H9 (cell line): Measurements from ENCODE around the gene ARHGAP22. TPM values are rescaled to one million over a fixed set of nuclear protein-coding genes. Genes with fewer than 3 reads are reported as not detected.

Source experiments
- DNase-seq: peaks from one replicate; pipeline ENCODE4 v3.0.0-alpha.2; 2017
- H2AFZ ChIP-seq: one replicate; pipeline ENCODE4 v1.6.1; 2013; ENCODE audit warnings: mild to moderate bottlenecking, low read length, control low read depth, moderate library complexity
- H2AK5ac ChIP-seq: 2 replicates; pipeline ENCODE4 v1.6.1; 2013; ENCODE audit warnings: low read length, control low read depth, mixed read lengths; ENCODE audit not compliant: insufficient read length
- H2BK120ac ChIP-seq: one replicate; pipeline ENCODE4 v1.6.1; 2013; ENCODE audit warnings: low read depth, mild to moderate bottlenecking, low read length, control low read depth, inconsistent platforms; ENCODE audit not compliant: poor library complexity, severe bottlenecking
- H2BK12ac ChIP-seq: 2 replicates; pipeline ENCODE4 v1.6.1; 2013; ENCODE audit warnings: low read length, control low read depth, mixed read lengths, low read depth; ENCODE audit not compliant: insufficient read length
- H2BK15ac ChIP-seq: 2 replicates; pipeline ENCODE4 v1.6.1; 2013; ENCODE audit warnings: low read depth, low read length, control low read depth
- H2BK20ac ChIP-seq: one replicate; pipeline ENCODE4 v1.6.1; 2013; ENCODE audit warnings: low read depth, mild to moderate bottlenecking, low read length, control low read depth, inconsistent platforms; ENCODE audit not compliant: poor library complexity, severe bottlenecking
- H2BK5ac ChIP-seq: 2 replicates; pipeline ENCODE4 v1.6.1; 2013; ENCODE audit warnings: low read length, control low read depth, mixed read lengths; ENCODE audit not compliant: insufficient read length
- H3K14ac ChIP-seq: 2 replicates; pipeline ENCODE4 v1.6.1; 2013; ENCODE audit warnings: low read length, control low read depth; ENCODE audit not compliant: insufficient read depth
- H3K18ac ChIP-seq: 2 replicates; pipeline ENCODE4 v1.6.1; 2013; ENCODE audit warnings: low read depth, mild to moderate bottlenecking, mixed read lengths, low read length, control low read depth; ENCODE audit not compliant: insufficient read length
- H3K23ac ChIP-seq: 2 replicates; pipeline ENCODE4 v1.6.1; 2013; ENCODE audit warnings: low read length, control low read depth, mixed read lengths, low read depth; ENCODE audit not compliant: insufficient read length
- H3K23me2 ChIP-seq: 2 replicates; pipeline ENCODE4 v1.6.1; 2013; ENCODE audit warnings: low read depth, mild to moderate bottlenecking, mixed read lengths, low read length, control low read depth; ENCODE audit not compliant: insufficient read length, poor library complexity, severe bottlenecking
- H3K27ac ChIP-seq: 2 replicates; pipeline ENCODE4 v1.5.1; 2013; ENCODE audit warnings: low read length, control low read depth, mixed read lengths, low read depth; ENCODE audit not compliant: insufficient read length
- H3K27me3 ChIP-seq: 2 replicates; pipeline ENCODE4 v1.6.1; 2013; ENCODE audit warnings: low read length, control low read depth, inconsistent platforms; ENCODE audit not compliant: insufficient read depth
- H3K4ac ChIP-seq: 2 replicates; pipeline ENCODE4 v1.6.1; 2013; ENCODE audit warnings: low read depth, mild to moderate bottlenecking, control low read depth, inconsistent platforms, low read length, moderate library complexity
- H3K4me1 ChIP-seq: 2 replicates; pipeline ENCODE4 v1.6.1; 2013; ENCODE audit warnings: low read length, control low read depth, inconsistent platforms; ENCODE audit not compliant: insufficient read depth
- H3K4me2 ChIP-seq: 2 replicates; pipeline ENCODE4 v1.6.1; 2013; ENCODE audit warnings: low read length, control low read depth, mixed read lengths; ENCODE audit not compliant: insufficient read length, insufficient read depth
- H3K56ac ChIP-seq: 2 replicates; pipeline ENCODE4 v1.6.1; 2013; ENCODE audit warnings: low read depth, mild to moderate bottlenecking, mixed read lengths, low read length, control low read depth; ENCODE audit not compliant: insufficient read length
- H3K79me1 ChIP-seq: 2 replicates; pipeline ENCODE4 v1.6.1; 2013; ENCODE audit warnings: low read depth, mild to moderate bottlenecking, moderate library complexity, low read length, control low read depth, inconsistent platforms; ENCODE audit not compliant: insufficient read depth, poor library complexity, severe bottlenecking
- H3K79me2 ChIP-seq: 2 replicates; pipeline ENCODE4 v1.6.1; 2013; ENCODE audit warnings: low read length, control low read depth, inconsistent platforms; ENCODE audit not compliant: insufficient read depth
- H3K9ac ChIP-seq: 2 replicates; pipeline ENCODE4 v1.6.1; 2013; ENCODE audit warnings: low read length, control low read depth, mixed read lengths; ENCODE audit not compliant: insufficient read length; ENCODE audit errors: extremely low read depth
- H3K9me3 ChIP-seq: one replicate; pipeline ENCODE4 v1.6.1; 2013; ENCODE audit warnings: low read depth, low read length, inconsistent platforms; ENCODE audit not compliant: control insufficient read depth
- H3T11ph ChIP-seq: one replicate; pipeline ENCODE4 v1.6.1; 2013; ENCODE audit warnings: mild to moderate bottlenecking, low read length, control low read depth, inconsistent platforms
- H4K20me1 ChIP-seq: one replicate; pipeline ENCODE4 v1.6.1; 2013; ENCODE audit not compliant: control insufficient read depth, insufficient read length, insufficient read depth
- H4K5ac ChIP-seq: 2 replicates; pipeline ENCODE4 v1.6.1; 2013; ENCODE audit warnings: low read depth, mild to moderate bottlenecking, mixed read lengths, low read length, control low read depth; ENCODE audit not compliant: insufficient read length
- H4K8ac ChIP-seq: replicated peaks from 2 replicates; pipeline ENCODE4 v1.6.1; 2013; ENCODE audit warnings: low read length, control low read depth, mixed read lengths, low read depth; ENCODE audit not compliant: insufficient read length
- H4K91ac ChIP-seq: 2 replicates; pipeline ENCODE4 v1.6.1; 2013; ENCODE audit warnings: low read depth, mild to moderate bottlenecking, moderate library complexity, mixed read lengths, low read length, control low read depth; ENCODE audit not compliant: insufficient read length
- H3K27ac Mint-ChIP-seq, 3 experiments: 2 replicates in 2 of 3; 3 replicates in 1 of 3; pipeline ENCODE4 v1.8.0; 2020 to 2021; ENCODE audit warnings: mixed read lengths in 3 of 3, mild to moderate bottlenecking in 1 of 3, moderate library complexity in 1 of 3
- H3K27me3 Mint-ChIP-seq: 2 replicates; pipeline ENCODE4 v1.8.0; 2021; ENCODE audit warnings: low read depth, mild to moderate bottlenecking, moderate library complexity, mixed read lengths
- H3K36me3 Mint-ChIP-seq, 3 experiments: 2 replicates in 2 of 3; 3 replicates in 1 of 3; pipeline ENCODE4 v1.8.0; 2020 to 2021; ENCODE audit warnings: low read depth in 3 of 3, mixed read lengths in 3 of 3; ENCODE audit not compliant: insufficient read depth in 1 of 3
- H3K4me1 Mint-ChIP-seq, 2 experiments: 2 replicates each; pipeline ENCODE4 v1.8.0; 2020; ENCODE audit warnings: mixed read lengths in 2 of 2
- H3K4me3 Mint-ChIP-seq, 2 experiments: 2 replicates in 1 of 2; 3 replicates in 1 of 2; pipeline ENCODE4 v1.8.0; 2020 to 2021; ENCODE audit warnings: mild to moderate bottlenecking in 2 of 2, mixed read lengths in 2 of 2, moderate library complexity in 1 of 2
- H3K9me3 Mint-ChIP-seq, 2 experiments: 2 replicates in 1 of 2; 3 replicates in 1 of 2; pipeline ENCODE4 v1.8.0; 2020; ENCODE audit warnings: mild to moderate bottlenecking in 2 of 2, mixed read lengths in 2 of 2, moderate library complexity in 1 of 2
- WGBS: extraction: QIAGEN DNeasy Blood & Tissue Kit; methylation state at CpG from one replicate; pipeline ENCODE4 v1.1.7; 2013; ENCODE audit warnings: missing lambda C conversion rate, low lambda C conversion rate, mixed read lengths; ENCODE audit not compliant: insufficient read length; ENCODE audit errors: extremely low coverage; 5-methylcytosine and 5-hydroxymethylcytosine counted together
- total RNA-seq: library from RNA; stranded (reverse); gene quantifications from 2 replicates; pipeline ENCODE4 v1.2.1, GENCODE V29; 2021
- TF ChIP-seq, protein P1 (sequence below): fragments of 200-600 bp; sonication (generic); conservative IDR thresholded peaks from 3 replicates; pipeline ENCODE4 v1.8.0; 2021; ENCODE audit warnings: antibody characterized with exemption, mild to moderate bottlenecking

The ARHGAP22 gene
- total RNA-seq, 1 experiment from 2014 or later: 7.4 TPM

DNA sequence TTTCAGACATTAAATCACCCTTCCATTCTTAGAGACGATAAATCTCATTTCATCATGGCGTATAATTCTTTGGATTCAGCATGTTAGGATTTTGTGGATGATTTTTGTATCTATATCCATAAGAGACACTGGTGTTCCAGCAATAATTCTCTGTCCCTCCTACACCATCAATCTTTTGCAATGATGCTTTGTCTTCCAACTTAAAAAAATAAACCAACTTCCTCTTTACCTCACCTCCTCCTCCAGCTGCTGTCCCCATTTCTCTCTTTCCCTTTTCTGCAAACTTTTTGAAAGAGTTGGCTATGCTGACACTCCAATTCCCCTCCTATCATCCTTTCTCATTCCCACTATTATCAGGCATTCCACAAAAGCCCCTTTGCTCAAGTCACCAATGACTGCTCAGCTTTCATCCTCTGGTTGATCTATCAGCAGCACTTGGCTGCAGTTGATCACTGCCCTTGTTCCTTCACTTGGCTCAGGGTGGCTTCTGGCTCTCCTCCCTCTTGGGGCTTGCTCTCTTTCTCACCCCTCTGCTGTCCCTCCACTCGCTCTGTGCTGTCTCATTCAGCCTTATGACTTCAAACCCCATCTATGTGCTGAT lies 130.0 kb downstream of the ARHGAP22 start:
- Histone ChIP-seq H3K18ac (no peak overlapping the region), H4K20me1 (no peaks in the 10 kb centered on the region), H3K23ac (no peak overlapping the region), H3K56ac (no peak overlapping the region), H3K27ac (no peak overlapping the region), H2BK120ac (no peak overlapping the region), H4K5ac (no peak overlapping the region), H2BK15ac (no peak overlapping the region), H3K79me2 (no peaks in the 10 kb centered on the region), H3K9ac (no peak overlapping the region), H2AK5ac (no peak overlapping the region), H2BK20ac (no peak overlapping the region), H3K4ac (no peak overlapping the region), H4K8ac (no peak overlapping the region), H3K4me2 (no peak overlapping the region), H3K14ac (no peak overlapping the region), H3T11ph (no peak overlapping the region), H2BK5ac (no peak overlapping the region), H3K23me2 (no peaks in the 10 kb centered on the region), H2AFZ (no peak overlapping the region), H2BK12ac (no peak overlapping the region), H4K91ac (no peak overlapping the region), H3K4me1 (peaks cover 9% of the 10 kb centered on the region), H3K79me1 (no peaks in the 10 kb centered on the region), H3K27me3 (no peaks in the 10 kb centered on the region), H3K9me3 (no peaks in the 10 kb centered on the region)
- DNase-seq: no peak
- TF ChIP-seq, protein P1, sequence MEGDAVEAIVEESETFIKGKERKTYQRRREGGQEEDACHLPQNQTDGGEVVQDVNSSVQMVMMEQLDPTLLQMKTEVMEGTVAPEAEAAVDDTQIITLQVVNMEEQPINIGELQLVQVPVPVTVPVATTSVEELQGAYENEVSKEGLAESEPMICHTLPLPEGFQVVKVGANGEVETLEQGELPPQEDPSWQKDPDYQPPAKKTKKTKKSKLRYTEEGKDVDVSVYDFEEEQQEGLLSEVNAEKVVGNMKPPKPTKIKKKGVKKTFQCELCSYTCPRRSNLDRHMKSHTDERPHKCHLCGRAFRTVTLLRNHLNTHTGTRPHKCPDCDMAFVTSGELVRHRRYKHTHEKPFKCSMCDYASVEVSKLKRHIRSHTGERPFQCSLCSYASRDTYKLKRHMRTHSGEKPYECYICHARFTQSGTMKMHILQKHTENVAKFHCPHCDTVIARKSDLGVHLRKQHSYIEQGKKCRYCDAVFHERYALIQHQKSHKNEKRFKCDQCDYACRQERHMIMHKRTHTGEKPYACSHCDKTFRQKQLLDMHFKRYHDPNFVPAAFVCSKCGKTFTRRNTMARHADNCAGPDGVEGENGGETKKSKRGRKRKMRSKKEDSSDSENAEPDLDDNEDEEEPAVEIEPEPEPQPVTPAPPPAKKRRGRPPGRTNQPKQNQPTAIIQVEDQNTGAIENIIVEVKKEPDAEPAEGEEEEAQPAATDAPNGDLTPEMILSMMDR: no peak
- no peak overlapping the region for H3K4me3 Mint-ChIP-seq
- peaks cover 25 to 32% of the 10 kb centered on the region in 2 experiments for H3K4me1 Mint-ChIP-seq
- no peaks in the 10 kb centered on the region; the same call in none of the 2 replicates for H3K27me3 Mint-ChIP-seq
- no CpG with 5 or more reads among the region's 3 CpGs for WGBS
- H3K9me3 Mint-ChIP-seq: peaks cover 0 to 4% of the 10 kb centered on the region in 2 experiments; a peak in 2 of 5 replicates
- H3K36me3 Mint-ChIP-seq: peaks cover 9 to 21% (median 10%) of the 10 kb centered on the region in 3 experiments; a peak in 6 of 7 replicates
- no peak overlapping the region; a peak in 1 of 7 replicates for H3K27ac Mint-ChIP-seq
